Central memory CD8-positive, alpha-beta T cell (primary cell): ENCODE data around the gene CDC42EP5.
"Not testable (repeated sequence)": the region's sequence is repeated elsewhere in the genome, so short reads cannot be mapped to it uniquely, and the experiment has no call there.

Experiments
- ATAC-seq: fragments of 150-1000 bp; cut with Tn5 transposase; replicated peaks from 2 replicates; pipeline ENCODE4 v1.10.0; 2022; ENCODE audit warnings: mild to moderate bottlenecking, moderate FRiP score, moderate number of reproducible peaks; ENCODE audit not compliant: poor library complexity, severe bottlenecking; ENCODE audit errors: extremely low read depth
- DNase-seq, 2 donors: peaks; one replicate each; pipeline ENCODE4 v3.0.0; 2021; ENCODE audit warnings: low spot score in 2 of 2
- H3K27ac Mint-ChIP-seq: one replicate; pipeline ENCODE4 v1.8.0; 2022; ENCODE audit warnings: low read depth, mild to moderate bottlenecking, moderate library complexity, mixed read lengths
- H3K27me3 Mint-ChIP-seq: one replicate; pipeline ENCODE4 v1.8.0; 2022; ENCODE audit warnings: mixed read lengths
- H3K36me3 Mint-ChIP-seq: one replicate; pipeline ENCODE4 v1.8.0; 2022; ENCODE audit warnings: mild to moderate bottlenecking, moderate library complexity, mixed read lengths; ENCODE audit not compliant: insufficient read depth
- H3K4me1 Mint-ChIP-seq: one replicate; pipeline ENCODE4 v1.8.0; 2022; ENCODE audit warnings: mixed read lengths
- H3K4me3 Mint-ChIP-seq: one replicate; pipeline ENCODE4 v1.8.0; 2022; ENCODE audit warnings: mild to moderate bottlenecking, moderate library complexity, mixed read lengths
- H3K9me3 Mint-ChIP-seq: one replicate; pipeline ENCODE4 v1.8.0; 2022; ENCODE audit warnings: mixed read lengths

Gene CDC42EP5

DNA sequence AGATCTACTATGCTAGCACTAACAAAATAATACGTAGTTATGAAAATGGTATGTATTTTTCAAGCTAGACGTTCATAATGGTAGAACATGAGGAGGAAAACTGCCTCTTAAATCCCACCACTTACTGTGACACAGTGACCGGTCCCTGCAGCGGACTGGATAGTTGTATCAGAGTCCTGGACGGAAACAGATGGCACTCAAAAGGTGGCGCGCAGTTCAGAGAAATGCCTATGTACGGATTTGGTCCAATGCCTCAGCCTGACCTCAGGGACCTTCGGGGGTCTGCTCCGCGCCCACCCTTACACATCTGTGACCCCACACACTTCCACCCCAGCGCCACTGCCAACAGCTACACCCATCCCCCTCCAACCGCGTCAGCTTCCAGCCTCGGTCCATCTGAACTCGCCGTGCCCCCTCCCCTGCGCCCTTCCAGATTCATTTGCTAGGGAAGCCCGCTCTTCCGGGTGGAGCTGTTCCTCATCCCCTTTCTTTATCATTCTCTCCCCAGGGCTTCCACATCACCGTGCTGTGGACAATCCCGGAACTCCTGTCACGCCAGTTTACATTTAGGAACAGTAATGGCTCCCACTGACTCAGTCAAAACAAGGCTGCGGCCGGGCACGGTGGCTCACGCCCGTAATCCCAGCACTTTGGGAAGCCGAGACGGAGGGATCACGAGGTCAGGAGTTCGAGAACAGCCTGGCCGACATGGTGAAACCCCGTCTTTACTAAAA lies 24.9 kb downstream of the CDC42EP5 start:
- ATAC-seq (peak; percentile 22), DNase-seq (no peak)
- H3K27me3 Mint-ChIP-seq, result no peaks in the 10 kb centered on the region
- H3K9me3 Mint-ChIP-seq, result no peaks in the 10 kb centered on the region
- H3K36me3 Mint-ChIP-seq, result peaks cover 71% of the 10 kb centered on the region
- peak overlapping the region; percentile 96 for H3K4me3 Mint-ChIP-seq
- peaks cover 53% of the 10 kb centered on the region for H3K4me1 Mint-ChIP-seq
- H3K27ac Mint-ChIP-seq, result peak overlapping the region; percentile 99

DNA sequence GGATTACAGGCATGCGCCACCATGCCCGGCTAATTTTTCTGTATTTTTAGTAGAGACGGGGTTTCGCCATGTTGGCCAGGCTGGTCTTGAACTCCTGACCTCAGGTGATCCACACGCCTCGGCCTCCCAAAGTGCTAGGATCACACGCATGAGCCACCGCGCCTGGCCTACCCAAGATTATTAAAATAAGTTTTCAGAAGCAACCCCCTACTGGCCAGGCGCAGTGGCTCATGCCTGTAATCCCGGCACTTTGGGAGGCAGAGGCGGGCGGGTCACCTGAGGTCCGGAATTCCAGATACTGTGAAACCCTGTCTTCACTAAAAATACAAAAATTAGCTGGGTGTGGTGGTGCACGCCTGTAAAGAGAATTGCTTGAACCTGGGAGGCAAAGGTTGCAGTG lies 26.7 kb downstream of the CDC42EP5 start:
- not testable (repeated sequence) for ATAC-seq, H3K27me3 Mint-ChIP-seq, H3K27ac Mint-ChIP-seq, H3K4me3 Mint-ChIP-seq, DNase-seq, H3K9me3 Mint-ChIP-seq
- peaks cover 58% of the 10 kb centered on the region for H3K36me3 Mint-ChIP-seq
- peaks cover 50% of the 10 kb centered on the region for H3K4me1 Mint-ChIP-seq

DNA sequence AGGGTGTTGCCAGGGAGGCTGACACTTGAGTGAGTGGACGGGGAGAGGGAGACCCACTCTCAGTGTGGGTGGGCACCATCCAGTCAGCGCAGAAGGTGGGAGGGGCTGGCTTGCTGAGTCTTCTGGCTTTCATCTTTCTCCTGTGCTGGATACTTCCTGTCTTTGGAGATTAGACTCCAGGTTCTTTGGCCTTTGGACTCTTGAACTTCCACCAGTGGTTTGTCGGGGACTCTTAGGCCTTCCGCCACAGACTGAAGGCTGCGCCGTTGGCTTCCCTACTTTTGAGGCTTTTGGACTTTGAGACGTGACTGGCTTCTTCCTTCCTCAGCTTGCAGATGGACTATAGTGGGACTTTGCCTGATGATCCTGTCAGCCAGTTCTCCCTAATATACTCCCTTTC lies 28.4 kb downstream of the CDC42EP5 start:
- peaks cover 33% of the 10 kb centered on the region for H3K4me1 Mint-ChIP-seq

DNA sequence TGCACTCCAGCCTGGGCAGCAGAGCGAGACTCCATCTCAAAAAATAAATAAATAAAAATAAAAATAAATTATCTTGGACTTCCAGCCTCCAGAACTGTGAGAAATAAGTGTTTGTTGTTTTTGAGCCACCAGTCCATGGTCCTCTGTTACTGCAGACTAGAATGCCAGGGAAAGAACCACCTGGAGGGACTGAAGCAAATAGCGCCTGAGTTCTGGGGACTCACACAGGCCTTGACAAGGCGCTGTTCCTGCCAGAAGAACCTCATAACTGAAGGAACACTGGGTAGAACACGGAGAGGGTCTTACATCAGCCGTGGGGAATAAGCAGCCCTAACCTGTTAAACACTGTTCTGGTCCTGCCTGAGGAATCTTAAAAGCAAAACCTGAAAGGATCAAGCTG lies 32.5 kb downstream of the CDC42EP5 start:
- no peak for ATAC-seq
- Mint-ChIP-seq H3K4me1 (peaks cover 20% of the 10 kb centered on the region), H3K9me3 (no peaks in the 10 kb centered on the region), H3K27ac (no peak overlapping the region), H3K27me3 (no peaks in the 10 kb centered on the region), H3K4me3 (no peak overlapping the region), H3K36me3 (peaks cover 25% of the 10 kb centered on the region)
- DNase-seq, result no peak

More for the DNA sequence above, 28.4 kb downstream of the CDC42EP5 start:
- DNase-seq, result no peak
- H3K36me3 Mint-ChIP-seq, result peaks cover 48% of the 10 kb centered on the region
- no peak overlapping the region for H3K27ac Mint-ChIP-seq
- H3K27me3 Mint-ChIP-seq, result no peaks in the 10 kb centered on the region
- H3K9me3 Mint-ChIP-seq, result no peaks in the 10 kb centered on the region
- ATAC-seq, result no peak
- H3K4me3 Mint-ChIP-seq, result no peak overlapping the region

DNA sequence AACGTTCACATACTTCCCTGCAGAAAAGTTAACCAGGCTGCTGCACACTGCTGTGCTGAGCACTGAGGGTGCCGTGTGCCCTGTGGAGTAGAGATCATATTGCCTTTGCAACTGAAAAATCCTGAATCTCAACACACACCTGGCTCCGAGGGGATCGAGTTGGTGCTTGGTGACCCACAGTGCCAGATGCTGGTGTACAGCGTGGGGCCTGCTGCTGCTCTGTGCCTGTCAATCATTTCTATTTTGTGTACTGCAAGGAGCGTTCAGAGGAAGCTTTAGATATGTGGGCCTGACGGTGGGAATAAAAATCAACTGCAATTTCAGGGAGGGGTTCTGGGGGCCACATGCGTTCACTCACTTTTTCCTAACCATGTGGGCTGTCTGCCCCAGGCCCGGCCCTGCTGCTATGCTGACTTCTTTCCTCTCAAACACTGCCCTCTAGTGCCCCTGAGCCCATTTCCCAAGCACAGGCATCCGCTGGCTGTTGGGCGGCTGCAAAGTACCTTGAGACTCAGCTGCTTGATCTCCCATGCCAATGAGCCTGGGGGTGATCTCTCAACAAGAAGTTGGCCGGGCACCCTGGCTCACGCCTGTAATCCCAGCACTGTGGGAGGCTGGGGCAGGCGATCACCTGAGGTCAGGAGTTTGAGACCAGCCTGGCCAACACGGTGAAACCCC lies 33.8 kb downstream of the CDC42EP5 start:
- H3K9me3 Mint-ChIP-seq, result no peaks in the 10 kb centered on the region
- ATAC-seq (no peak), DNase-seq (no peak)
- peaks cover 30% of the 10 kb centered on the region for H3K4me1 Mint-ChIP-seq
- H3K4me3 Mint-ChIP-seq, result no peak overlapping the region
- H3K27me3 Mint-ChIP-seq, result no peaks in the 10 kb centered on the region
- H3K36me3 Mint-ChIP-seq, result peaks cover 17% of the 10 kb centered on the region
- no peak overlapping the region for H3K27ac Mint-ChIP-seq

DNA sequence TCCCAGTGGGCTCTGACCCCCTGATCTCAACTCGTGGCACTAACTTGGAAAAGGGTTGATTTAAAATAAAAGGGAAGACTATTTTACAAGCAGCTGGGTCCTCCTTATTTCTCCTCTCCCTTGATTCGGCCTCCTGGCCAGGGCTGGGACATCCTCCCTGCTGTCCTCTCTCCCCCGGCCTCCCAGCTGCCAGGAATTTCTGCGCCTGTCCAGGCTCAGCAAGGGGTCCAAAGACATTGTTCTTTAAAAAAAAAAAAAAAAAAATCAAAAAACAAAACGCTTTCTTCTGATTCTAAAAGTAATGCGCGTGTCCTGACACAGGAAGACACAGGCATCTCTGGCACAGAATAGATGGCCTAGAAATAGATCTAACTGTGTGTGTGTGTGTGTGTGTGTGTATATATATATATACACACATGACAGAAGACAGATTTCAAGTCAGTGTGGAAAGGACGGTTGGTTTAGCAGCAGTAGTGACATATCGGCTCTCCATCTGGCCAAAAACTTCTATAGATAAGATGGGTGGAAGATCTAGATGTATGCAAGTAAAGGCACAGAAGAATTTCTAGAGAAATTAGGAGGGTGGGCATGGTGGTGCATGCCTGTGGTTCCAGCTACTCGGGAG lies 36.4 kb downstream of the CDC42EP5 start:
- H3K27ac Mint-ChIP-seq, result peak overlapping the region; percentile 82
- no peak for ATAC-seq
- no peaks in the 10 kb centered on the region for H3K9me3 Mint-ChIP-seq
- no peak for DNase-seq
- H3K27me3 Mint-ChIP-seq, result no peaks in the 10 kb centered on the region
- H3K4me1 Mint-ChIP-seq, result peaks cover 24% of the 10 kb centered on the region
- peaks cover 4% of the 10 kb centered on the region for H3K36me3 Mint-ChIP-seq
- no peak overlapping the region for H3K4me3 Mint-ChIP-seq

DNA sequence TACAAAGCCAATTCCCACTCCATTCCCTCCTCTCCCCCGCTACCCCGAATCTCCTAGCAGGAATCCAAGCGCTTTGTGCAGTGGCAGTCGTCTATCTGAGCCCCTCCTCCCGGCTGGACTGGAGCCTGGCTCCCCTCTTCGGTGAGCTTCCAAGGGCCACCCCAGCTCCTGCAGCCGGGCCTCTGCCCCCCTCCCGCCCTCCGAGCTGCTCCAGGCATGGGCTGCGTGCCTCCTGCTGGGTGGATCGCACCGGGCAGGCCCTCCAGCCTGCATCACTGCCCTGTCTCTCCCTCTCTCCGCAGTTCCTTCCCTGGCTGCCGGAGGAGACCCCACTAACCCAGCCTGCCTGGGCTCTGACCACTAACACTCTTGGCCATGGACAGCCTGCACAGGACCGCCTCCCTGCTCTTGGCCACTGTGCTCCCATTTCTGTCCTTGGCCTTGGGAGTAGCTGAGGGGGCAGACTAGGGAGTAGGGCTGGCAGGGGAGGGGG lies 37.0 kb downstream of the CDC42EP5 start:
- Mint-ChIP-seq H3K4me1 (peaks cover 29% of the 10 kb centered on the region), H3K27ac (peak overlapping the region; percentile 82), H3K27me3 (peaks cover 6% of the 10 kb centered on the region), H3K9me3 (no peaks in the 10 kb centered on the region), H3K4me3 (no peak overlapping the region), H3K36me3 (peaks cover 3% of the 10 kb centered on the region)
- no peak for DNase-seq
- ATAC-seq, result no peak

DNA sequence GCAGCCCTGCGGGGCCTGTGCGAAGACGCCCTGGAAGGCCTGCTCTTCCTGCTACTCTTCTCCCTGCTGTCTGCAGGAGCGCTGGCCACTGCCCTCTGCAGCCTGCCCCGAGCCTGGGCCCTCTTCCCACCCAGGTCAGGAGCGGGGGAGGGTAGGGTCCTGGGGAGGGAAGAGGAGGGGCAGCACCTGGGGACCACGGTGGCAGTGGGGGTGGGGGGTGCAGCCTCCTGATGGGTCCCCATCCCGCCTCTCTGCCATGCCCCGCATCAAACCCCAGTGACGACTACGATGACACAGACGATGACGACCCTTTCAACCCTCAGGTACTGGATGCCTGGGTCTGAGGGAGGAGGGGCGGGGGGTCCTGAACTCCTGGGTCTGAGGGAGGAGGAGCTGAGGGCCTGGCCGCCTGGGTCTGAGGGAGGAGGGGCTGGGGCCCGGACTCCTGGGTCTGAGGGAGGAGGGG lies 37.5 kb downstream of the CDC42EP5 start:
- H3K27me3 Mint-ChIP-seq, result peaks cover 8% of the 10 kb centered on the region

DNA sequence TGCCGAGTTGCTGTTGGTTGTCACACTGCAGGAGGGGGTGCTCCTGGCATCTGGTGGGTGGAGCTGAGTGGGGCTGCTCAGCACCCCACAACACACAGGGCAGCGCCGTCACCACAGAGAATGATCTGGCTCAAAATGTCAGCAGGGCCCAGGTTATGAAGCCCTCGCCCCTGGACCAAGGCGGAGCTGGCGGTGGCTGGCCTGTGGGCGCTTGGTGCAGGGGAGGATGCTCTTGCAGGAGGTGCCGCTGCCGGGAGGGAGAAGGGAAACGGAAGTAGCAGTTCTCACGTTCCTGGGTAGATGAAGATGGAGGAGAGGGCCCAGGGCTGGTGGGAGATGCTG lies 38.3 kb downstream of the CDC42EP5 start:
- Mint-ChIP-seq H3K27me3 (peaks cover 8% of the 10 kb centered on the region), H3K36me3 (no peaks in the 10 kb centered on the region), H3K9me3 (no peaks in the 10 kb centered on the region), H3K4me3 (no peak overlapping the region), H3K27ac (no peak overlapping the region), H3K4me1 (peaks cover 31% of the 10 kb centered on the region)
- DNase-seq, result no peak
- no peak for ATAC-seq

More for the DNA sequence above, 37.5 kb downstream of the CDC42EP5 start:
- H3K36me3 Mint-ChIP-seq, result no peaks in the 10 kb centered on the region
- DNase-seq (no peak), ATAC-seq (no peak)
- H3K9me3 Mint-ChIP-seq, result no peaks in the 10 kb centered on the region
- peaks cover 31% of the 10 kb centered on the region for H3K4me1 Mint-ChIP-seq
- no peak overlapping the region for H3K4me3 Mint-ChIP-seq
- no peak overlapping the region for H3K27ac Mint-ChIP-seq

DNA sequence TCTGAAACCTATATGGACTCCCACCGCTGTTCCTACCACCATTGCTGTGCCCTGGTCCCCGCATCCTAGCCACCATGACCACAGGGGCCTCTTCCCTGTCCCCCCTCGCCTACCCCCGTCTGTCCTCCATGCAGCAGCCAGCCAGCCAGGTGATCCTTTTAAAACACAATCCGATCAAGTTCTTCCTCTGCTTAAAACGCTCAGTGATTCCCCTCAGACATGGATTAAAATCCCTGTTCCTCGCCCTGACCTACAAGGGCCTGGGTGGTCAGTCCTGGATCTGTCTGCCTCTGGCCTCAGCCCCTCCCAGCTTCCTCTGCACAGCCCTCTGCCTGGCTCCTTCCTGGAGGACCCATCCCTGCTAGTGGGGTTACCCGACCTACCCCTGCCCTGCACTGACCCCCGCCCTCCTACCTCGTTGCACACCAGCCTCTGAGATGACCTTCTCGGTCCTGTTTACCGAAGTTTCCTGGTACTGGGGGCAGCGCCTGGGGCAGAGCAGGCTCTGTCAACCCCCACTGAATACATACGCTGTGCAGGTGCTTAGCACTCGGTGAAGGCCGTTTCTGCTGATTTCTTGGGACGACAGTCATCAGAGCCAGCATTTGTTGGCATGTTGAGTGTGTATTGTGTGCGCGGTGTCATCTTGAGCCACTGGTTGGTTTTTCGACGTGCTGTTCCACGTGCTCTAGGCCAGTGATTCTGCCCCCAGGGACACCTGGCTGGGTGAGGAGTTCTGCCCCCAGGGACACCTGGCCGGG lies 38.8 kb downstream of the CDC42EP5 start:
- Mint-ChIP-seq H3K9me3 (no peaks in the 10 kb centered on the region), H3K27me3 (peaks cover 13% of the 10 kb centered on the region), H3K27ac (no peak overlapping the region), H3K36me3 (no peaks in the 10 kb centered on the region), H3K4me3 (no peak overlapping the region), H3K4me1 (peaks cover 33% of the 10 kb centered on the region)
- DNase-seq (no peak), ATAC-seq (no peak)

DNA sequence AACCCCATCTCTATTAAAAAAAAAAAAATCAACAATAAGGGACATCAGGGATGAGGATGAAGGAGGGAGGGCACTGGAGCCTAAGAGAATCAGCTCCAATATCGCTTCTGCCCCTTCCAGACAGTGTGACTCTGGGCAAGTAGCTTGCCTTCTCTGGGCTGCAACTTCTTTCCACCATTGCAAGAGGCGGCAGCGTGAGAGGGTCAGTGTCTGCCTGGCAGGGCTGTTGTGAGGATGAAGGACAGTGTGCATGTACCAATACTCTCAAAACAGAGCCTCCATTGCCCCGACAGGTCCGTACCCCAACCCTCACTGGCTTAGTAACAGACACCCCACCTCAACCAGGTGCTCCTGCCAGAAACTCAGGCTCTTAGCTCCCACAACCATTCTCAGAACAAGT lies 39.4 kb downstream of the CDC42EP5 start:
- H3K4me3 Mint-ChIP-seq, result no peak overlapping the region
- no peak for DNase-seq

DNA sequence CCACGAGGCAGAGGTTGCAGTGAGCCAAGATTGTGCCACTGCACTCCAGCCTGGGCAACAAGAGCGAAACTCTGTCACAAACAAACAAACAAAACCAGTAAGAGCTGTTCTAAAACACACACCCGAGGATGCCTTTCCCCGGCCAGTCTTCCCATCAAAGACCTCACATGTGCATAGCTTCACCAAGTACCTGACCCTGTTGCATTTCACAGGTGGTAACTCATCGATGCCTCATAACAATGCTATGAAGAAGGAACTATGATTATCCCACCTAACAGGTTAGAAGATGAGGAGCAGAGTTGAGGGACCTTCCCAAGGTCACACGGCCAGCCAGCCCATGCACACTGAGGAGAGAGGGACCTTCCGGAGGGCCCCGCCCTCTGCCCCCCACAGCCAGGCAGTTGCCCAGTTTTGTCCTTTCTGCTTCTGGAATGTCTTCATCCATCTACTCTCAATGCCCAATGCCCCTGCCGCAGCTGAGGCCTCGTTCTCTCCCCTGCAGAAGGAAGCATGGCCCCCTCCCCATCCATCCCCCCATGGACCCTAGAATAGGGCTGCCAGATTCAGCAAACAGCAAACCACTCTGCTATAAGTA lies 40.9 kb downstream of the CDC42EP5 start:
- H3K4me1 Mint-ChIP-seq, result peaks cover 33% of the 10 kb centered on the region
- DNase-seq, result no peak
- H3K36me3 Mint-ChIP-seq, result no peaks in the 10 kb centered on the region
- H3K27ac Mint-ChIP-seq, result no peak overlapping the region
- no peaks in the 10 kb centered on the region for H3K9me3 Mint-ChIP-seq
- no peak overlapping the region for H3K4me3 Mint-ChIP-seq
- ATAC-seq, result no peak
- H3K27me3 Mint-ChIP-seq, result peaks cover 21% of the 10 kb centered on the region

More for the DNA sequence above, 39.4 kb downstream of the CDC42EP5 start:
- H3K27me3 Mint-ChIP-seq, result peaks cover 19% of the 10 kb centered on the region
- ATAC-seq, result no peak
- no peaks in the 10 kb centered on the region for H3K36me3 Mint-ChIP-seq
- peaks cover 33% of the 10 kb centered on the region for H3K4me1 Mint-ChIP-seq
- H3K9me3 Mint-ChIP-seq, result no peaks in the 10 kb centered on the region
- H3K27ac Mint-ChIP-seq, result no peak overlapping the region
